Measurements from ENCODE around the gene CEP128.

Gene CEP128

DNA sequence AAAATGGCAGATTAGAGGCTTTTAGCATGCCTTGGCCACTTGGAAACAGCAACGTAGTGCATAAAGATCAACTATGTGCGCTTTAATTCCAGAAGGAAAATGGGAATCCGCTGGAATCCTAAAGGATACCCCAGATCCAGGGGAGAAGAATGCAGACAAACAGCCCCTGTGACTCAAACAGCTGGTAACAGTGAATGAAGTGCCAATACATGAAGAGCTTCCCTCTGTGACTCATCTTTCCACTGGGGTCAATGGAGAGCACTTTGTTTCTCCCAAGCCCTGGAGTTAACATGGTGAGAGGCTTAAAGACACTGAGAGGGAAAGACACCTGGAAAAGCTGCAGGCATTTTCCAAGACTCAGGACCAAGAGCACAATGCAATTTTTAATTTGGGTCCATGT lies 263.1 kb downstream of the CEP128 start:
- H3K4me3 Mint-ChIP-seq: no peak overlapping the region
- H3K27me3 Mint-ChIP-seq (ENCODE audit: low read depth): no peaks in the 10 kb centered on the region
- H3K4me1 Mint-ChIP-seq (ENCODE audit: low read depth): no peaks in the 10 kb centered on the region
- peaks cover 37% of the 10 kb centered on the region for H3K9me3 Mint-ChIP-seq
- peaks cover 3% of the 10 kb centered on the region for H3K36me3 Mint-ChIP-seq (ENCODE audit: low read depth)
- H3K27ac Mint-ChIP-seq: no peak overlapping the region

GRCh38 chr14:80669426-80669825 lies 272.1 kb downstream of the CEP128 start:
- H3K27me3 Mint-ChIP-seq (ENCODE audit: low read depth): no peaks in the 10 kb centered on the region
- no peak overlapping the region for H3K27ac Mint-ChIP-seq
- peaks cover 10% of the 10 kb centered on the region for H3K36me3 Mint-ChIP-seq (ENCODE audit: low read depth)
- H3K4me3 Mint-ChIP-seq: no peak overlapping the region
- H3K9me3 Mint-ChIP-seq: peaks cover 29% of the 10 kb centered on the region
- H3K4me1 Mint-ChIP-seq (ENCODE audit: low read depth): no peaks in the 10 kb centered on the region

DNA sequence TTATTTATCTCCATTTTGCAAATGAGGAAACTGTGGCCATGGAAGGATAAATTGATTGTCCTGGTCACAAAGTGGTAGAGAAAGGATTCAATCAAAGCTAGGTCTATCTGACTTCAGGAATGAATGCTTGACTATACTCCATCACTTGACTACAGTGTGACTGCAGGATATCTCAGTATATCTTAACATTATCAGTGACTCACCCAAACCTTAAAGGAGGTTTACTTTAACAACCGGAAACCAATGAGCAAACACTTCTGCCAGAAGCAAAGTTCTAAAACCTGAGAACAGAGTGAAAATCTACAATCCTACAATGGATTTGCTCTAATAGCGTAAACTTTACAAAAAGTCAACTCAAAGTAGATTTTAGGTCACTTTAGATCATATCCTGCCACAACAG lies 277.0 kb downstream of the CEP128 start:
- no peak overlapping the region for H3K27ac Mint-ChIP-seq
- H3K4me1 Mint-ChIP-seq (ENCODE audit: low read depth): no peaks in the 10 kb centered on the region
- peaks cover 21% of the 10 kb centered on the region for H3K9me3 Mint-ChIP-seq
- no peak overlapping the region for H3K4me3 Mint-ChIP-seq
- no peaks in the 10 kb centered on the region for H3K27me3 Mint-ChIP-seq (ENCODE audit: low read depth)
- H3K36me3 Mint-ChIP-seq (ENCODE audit: low read depth): peaks cover 5% of the 10 kb centered on the region

DNA sequence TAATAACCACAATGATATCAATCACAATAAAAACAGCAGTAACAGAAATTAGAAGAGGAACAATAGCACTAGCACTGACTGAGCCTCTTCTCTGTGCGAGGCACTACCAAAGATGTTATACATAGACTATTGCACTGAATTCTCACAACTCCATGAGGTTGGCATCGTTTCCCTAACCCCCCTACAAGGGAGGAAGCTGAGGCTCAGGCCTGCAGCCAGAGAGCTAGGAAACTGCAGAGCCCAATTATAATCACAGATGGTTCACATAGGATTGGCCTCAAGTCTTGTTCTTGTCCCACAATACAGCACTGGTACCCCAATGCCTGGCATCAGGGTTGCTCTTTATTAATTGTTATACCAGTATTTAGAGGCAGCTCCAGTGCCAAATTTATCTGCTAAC lies 278.0 kb downstream of the CEP128 start:
- Mint-ChIP-seq H3K27me3 (ENCODE audit: low read depth) (no peaks in the 10 kb centered on the region), H3K4me3 (no peak overlapping the region), H3K9me3 (peaks cover 11% of the 10 kb centered on the region), H3K4me1 (ENCODE audit: low read depth) (no peaks in the 10 kb centered on the region), H3K36me3 (ENCODE audit: low read depth) (peaks cover 5% of the 10 kb centered on the region), H3K27ac (no peak overlapping the region)

- Mint-ChIP-seq H3K27ac (no peak overlapping the region), H3K36me3 (ENCODE audit: low read depth) (no peaks in the 10 kb centered on the region), H3K9me3 (no peaks in the 10 kb centered on the region), H3K27me3 (ENCODE audit: low read depth) (no peaks in the 10 kb centered on the region), H3K4me3 (no peak overlapping the region), H3K4me1 (ENCODE audit: low read depth) (no peaks in the 10 kb centered on the region)
Observed at GRCh38 chr14:80659783-80660182, 281.8 kb downstream of the CEP128 start.

- Mint-ChIP-seq H3K36me3 (ENCODE audit: low read depth) (no peaks in the 10 kb centered on the region), H3K4me3 (no peak overlapping the region), H3K27ac (no peak overlapping the region), H3K4me1 (ENCODE audit: low read depth) (no peaks in the 10 kb centered on the region), H3K27me3 (ENCODE audit: low read depth) (no peaks in the 10 kb centered on the region), H3K9me3 (no peaks in the 10 kb centered on the region)
Observed at GRCh38 chr14:80658733-80659132, 282.8 kb downstream of the CEP128 start.

- H3K27me3 Mint-ChIP-seq (ENCODE audit: low read depth): no peaks in the 10 kb centered on the region
- no peaks in the 10 kb centered on the region for H3K9me3 Mint-ChIP-seq
- H3K4me1 Mint-ChIP-seq (ENCODE audit: low read depth): no peaks in the 10 kb centered on the region
- H3K27ac Mint-ChIP-seq: no peak overlapping the region
- H3K4me3 Mint-ChIP-seq: no peak overlapping the region
- H3K36me3 Mint-ChIP-seq (ENCODE audit: low read depth): no peaks in the 10 kb centered on the region
Observed at GRCh38 chr14:80658155-80658554, 283.4 kb downstream of the CEP128 start.

DNA sequence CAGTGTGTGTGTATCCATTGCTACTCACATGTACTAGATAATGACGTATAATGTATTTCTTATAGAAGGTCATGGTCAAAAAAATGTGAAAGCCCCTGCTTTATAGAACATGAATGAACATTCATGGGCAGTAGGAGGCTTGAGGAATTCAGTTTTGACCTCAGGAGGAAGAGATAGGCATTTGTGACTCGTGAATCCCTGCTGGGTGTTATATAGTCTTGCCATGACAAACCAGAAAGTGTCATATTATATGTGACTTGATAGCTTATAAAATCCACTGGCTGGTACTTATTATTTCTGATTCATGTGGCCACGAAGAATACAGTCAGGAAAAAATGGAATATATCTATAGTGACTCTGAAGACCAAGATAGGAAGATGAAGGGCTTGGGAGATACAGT lies 287.6 kb downstream of the CEP128 start:
- Mint-ChIP-seq H3K36me3 (ENCODE audit: low read depth) (no peaks in the 10 kb centered on the region), H3K9me3 (peaks cover 6% of the 10 kb centered on the region), H3K4me3 (no peak overlapping the region), H3K27me3 (ENCODE audit: low read depth) (no peaks in the 10 kb centered on the region), H3K27ac (no peak overlapping the region), H3K4me1 (ENCODE audit: low read depth) (no peaks in the 10 kb centered on the region)

GRCh38 chr14:80645667-80646413 lies 295.7 kb downstream of the CEP128 start:
- Mint-ChIP-seq H3K27me3 (ENCODE audit: low read depth) (no peaks in the 10 kb centered on the region), H3K36me3 (ENCODE audit: low read depth) (no peaks in the 10 kb centered on the region), H3K9me3 (no peaks in the 10 kb centered on the region), H3K27ac (no peak overlapping the region), H3K4me3 (no peak overlapping the region), H3K4me1 (ENCODE audit: low read depth) (no peaks in the 10 kb centered on the region)

GRCh38 chr14:80644826-80645225 lies 296.7 kb downstream of the CEP128 start:
- Mint-ChIP-seq H3K4me3 (no peak overlapping the region), H3K27me3 (ENCODE audit: low read depth) (no peaks in the 10 kb centered on the region), H3K36me3 (ENCODE audit: low read depth) (no peaks in the 10 kb centered on the region), H3K9me3 (no peaks in the 10 kb centered on the region), H3K27ac (no peak overlapping the region), H3K4me1 (ENCODE audit: low read depth) (no peaks in the 10 kb centered on the region)

GRCh38 chr14:80638620-80639515 lies 302.7 kb downstream of the CEP128 start:
- Mint-ChIP-seq H3K27me3 (ENCODE audit: low read depth) (no peaks in the 10 kb centered on the region), H3K36me3 (ENCODE audit: low read depth) (no peaks in the 10 kb centered on the region), H3K4me1 (ENCODE audit: low read depth) (no peaks in the 10 kb centered on the region), H3K4me3 (no peak overlapping the region), H3K27ac (no peak overlapping the region), H3K9me3 (no peaks in the 10 kb centered on the region)

- Mint-ChIP-seq H3K27me3 (ENCODE audit: low read depth) (no peaks in the 10 kb centered on the region), H3K4me1 (ENCODE audit: low read depth) (no peaks in the 10 kb centered on the region), H3K4me3 (no peak overlapping the region), H3K36me3 (ENCODE audit: low read depth) (no peaks in the 10 kb centered on the region), H3K9me3 (no peaks in the 10 kb centered on the region), H3K27ac (no peak overlapping the region)
Observed at GRCh38 chr14:80637756-80638619, 303.6 kb downstream of the CEP128 start.

- H3K4me3 Mint-ChIP-seq: no peak overlapping the region
- H3K36me3 Mint-ChIP-seq (ENCODE audit: low read depth): no peaks in the 10 kb centered on the region
- H3K27ac Mint-ChIP-seq: no peak overlapping the region
- no peaks in the 10 kb centered on the region for H3K27me3 Mint-ChIP-seq (ENCODE audit: low read depth)
- H3K9me3 Mint-ChIP-seq: no peaks in the 10 kb centered on the region
- no peaks in the 10 kb centered on the region for H3K4me1 Mint-ChIP-seq (ENCODE audit: low read depth)
Observed at GRCh38 chr14:80636071-80636470, 305.5 kb downstream of the CEP128 start.

DNA sequence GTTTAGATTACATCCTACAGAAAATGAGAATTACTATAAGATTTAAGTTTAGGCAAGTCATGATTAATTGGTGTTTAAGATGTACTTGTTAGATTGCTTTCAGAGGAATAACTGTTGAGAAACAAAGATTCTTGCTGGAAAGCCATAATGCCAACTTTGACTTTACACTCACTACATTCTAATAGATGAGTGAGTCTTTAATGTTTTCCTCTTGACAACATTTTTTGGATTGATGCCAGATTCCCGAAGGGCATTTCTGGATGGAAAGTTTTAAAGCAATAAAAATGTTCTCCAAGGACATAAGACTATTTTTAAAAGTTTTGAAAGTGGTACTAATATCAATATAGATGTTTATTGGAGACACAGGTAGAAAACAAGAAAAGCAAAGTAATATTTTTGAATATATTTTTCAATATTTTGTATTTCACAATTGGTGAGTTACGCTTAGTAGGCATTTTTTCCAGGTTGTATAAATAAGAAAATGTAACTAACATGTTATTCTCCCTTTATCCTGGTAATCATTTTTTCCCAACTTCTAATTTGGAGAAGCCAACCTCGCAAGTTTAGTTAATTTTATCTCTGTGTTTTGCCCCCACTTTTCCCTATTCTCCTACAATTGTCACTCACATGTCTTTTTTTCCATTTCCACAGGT lies 307.3 kb downstream of the CEP128 start:
- Mint-ChIP-seq H3K27ac (no peak overlapping the region), H3K36me3 (ENCODE audit: low read depth) (no peaks in the 10 kb centered on the region), H3K4me3 (no peak overlapping the region), H3K9me3 (no peaks in the 10 kb centered on the region), H3K27me3 (ENCODE audit: low read depth) (no peaks in the 10 kb centered on the region), H3K4me1 (ENCODE audit: low read depth) (no peaks in the 10 kb centered on the region)
